ENCODE results near the gene SMIM5. TPM values are rescaled to one million over a fixed set of nuclear protein-coding genes. Genes with fewer than 3 reads are reported as not detected.

Gene SMIM5
- total RNA-seq, 6 donors from 2014 or later, result 1.9 to 7.3 (median 3.3) TPM

DNA sequence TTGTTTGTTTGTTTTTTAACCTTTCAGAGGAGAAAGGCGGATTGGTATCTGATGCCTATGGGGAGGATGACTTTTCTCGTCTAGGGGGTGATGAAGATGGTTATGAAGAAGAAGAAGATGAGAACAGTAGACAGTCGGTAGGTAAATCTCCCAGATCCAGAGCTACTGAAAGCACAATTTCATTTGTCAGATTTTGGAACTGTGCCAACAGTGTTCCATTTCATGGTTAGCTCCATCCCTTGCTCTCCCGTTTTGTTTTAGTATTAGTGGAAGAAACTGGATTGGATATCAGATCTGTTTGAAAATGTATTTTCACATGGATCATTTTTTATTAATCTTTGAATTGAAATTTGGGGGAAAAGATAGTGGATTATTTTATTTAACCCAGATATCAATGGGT is 35.3 kb downstream of the SMIM5 start:
- peaks cover 19 to 44% (median 25%) of the 10 kb centered on the region in 4 donors for H3K4me1 ChIP-seq
- TF ChIP-seq POLR2A (IDR thresholded peaks at IDR 0.05) (no peak), EP300 (IDR thresholded peaks at IDR 0.05) (no peak), POLR2AphosphoS5 (IDR thresholded peaks at IDR 0.05) (no peak)
- TF ChIP-seq, protein P1, sequence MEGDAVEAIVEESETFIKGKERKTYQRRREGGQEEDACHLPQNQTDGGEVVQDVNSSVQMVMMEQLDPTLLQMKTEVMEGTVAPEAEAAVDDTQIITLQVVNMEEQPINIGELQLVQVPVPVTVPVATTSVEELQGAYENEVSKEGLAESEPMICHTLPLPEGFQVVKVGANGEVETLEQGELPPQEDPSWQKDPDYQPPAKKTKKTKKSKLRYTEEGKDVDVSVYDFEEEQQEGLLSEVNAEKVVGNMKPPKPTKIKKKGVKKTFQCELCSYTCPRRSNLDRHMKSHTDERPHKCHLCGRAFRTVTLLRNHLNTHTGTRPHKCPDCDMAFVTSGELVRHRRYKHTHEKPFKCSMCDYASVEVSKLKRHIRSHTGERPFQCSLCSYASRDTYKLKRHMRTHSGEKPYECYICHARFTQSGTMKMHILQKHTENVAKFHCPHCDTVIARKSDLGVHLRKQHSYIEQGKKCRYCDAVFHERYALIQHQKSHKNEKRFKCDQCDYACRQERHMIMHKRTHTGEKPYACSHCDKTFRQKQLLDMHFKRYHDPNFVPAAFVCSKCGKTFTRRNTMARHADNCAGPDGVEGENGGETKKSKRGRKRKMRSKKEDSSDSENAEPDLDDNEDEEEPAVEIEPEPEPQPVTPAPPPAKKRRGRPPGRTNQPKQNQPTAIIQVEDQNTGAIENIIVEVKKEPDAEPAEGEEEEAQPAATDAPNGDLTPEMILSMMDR (IDR thresholded peaks at IDR 0.05), result no peak
- H3K27me3 ChIP-seq, result no peaks in the 10 kb centered on the region
- peaks cover 21 to 55% (median 43%) of the 10 kb centered on the region in 4 donors for H3K36me3 ChIP-seq
- 69 to 83% methylated on average over 4 of the region's 4 CpGs for WGBS, 2 donors
- DNase-seq, result no peak
- peak overlapping the region in 1 of 4 donors; percentile 99 for H3K4me3 ChIP-seq
- H3K27ac ChIP-seq, result no peak overlapping the region
- ATAC-seq (ENCODE audit: low FRiP score in 2 of 2), result no peak
- H3K9me3 ChIP-seq, result no peaks in the 10 kb centered on the region

DNA sequence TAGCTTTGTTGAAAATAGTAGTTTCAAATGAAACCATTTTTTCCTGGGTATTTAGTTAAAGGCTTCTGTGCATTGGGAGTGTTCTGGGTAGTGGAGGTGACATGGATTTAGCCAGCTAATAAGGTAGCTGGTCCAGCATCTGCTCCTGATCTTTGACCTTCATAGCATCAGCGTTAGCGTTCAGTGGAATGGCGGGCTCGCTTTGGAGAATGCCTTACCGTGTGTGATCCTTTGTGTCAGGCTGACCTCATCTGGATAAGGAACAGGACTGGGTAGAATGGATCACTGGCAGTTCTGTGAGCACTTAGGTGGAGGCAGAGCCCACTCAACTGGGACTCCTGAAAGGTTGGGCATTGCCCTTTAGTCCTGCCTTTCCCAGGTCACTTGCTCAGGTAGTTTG is 37.6 kb downstream of the SMIM5 start:
- no peak overlapping the region for H3K27ac ChIP-seq
- no peaks in the 10 kb centered on the region for H3K9me3 ChIP-seq
- no peak overlapping the region for H3K4me3 ChIP-seq
- H3K27me3 ChIP-seq, result no peaks in the 10 kb centered on the region
- H3K4me1 ChIP-seq, result peaks cover 21 to 43% (median 30%) of the 10 kb centered on the region in 4 donors
- WGBS, 2 donors, result 76 to 83% methylated on average over 5 of the region's 5 CpGs
- peaks cover 25 to 58% (median 51%) of the 10 kb centered on the region in 4 donors for H3K36me3 ChIP-seq
- no peak for ATAC-seq (ENCODE audit: low FRiP score in 2 of 2)
- DNase-seq, result no peak
- TF ChIP-seq POLR2AphosphoS5 (IDR thresholded peaks at IDR 0.05) (no peak), EP300 (IDR thresholded peaks at IDR 0.05) (no peak), POLR2A (IDR thresholded peaks at IDR 0.05) (no peak)
- TF ChIP-seq, protein P1 (IDR thresholded peaks at IDR 0.05), result no peak

DNA sequence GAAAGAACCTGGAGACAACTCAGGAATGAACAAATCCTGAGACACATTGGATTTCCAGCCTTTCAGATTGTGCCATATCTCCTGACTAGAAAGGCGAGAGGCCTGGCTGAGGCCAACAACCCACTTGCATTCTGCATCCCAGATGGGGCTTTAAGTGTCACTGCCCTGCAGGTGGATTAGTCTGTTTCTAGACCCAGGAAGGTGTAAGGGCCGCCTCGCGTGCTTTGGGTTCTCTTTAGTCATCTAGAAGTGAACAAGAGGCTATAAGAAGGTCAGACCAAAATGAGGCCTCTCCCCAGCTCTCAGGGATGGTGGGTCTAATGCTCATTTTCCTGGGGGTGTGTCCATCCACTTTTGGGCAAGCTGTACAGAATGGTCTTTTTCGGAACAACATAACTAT is 38.8 kb downstream of the SMIM5 start:
- DNase-seq, result no peak
- no peaks in the 10 kb centered on the region for H3K9me3 ChIP-seq
- H3K4me3 ChIP-seq, result no peak overlapping the region
- no peak for ATAC-seq (ENCODE audit: low FRiP score in 2 of 2)
- TF ChIP-seq POLR2A (IDR thresholded peaks at IDR 0.05) (no peak), POLR2AphosphoS5 (IDR thresholded peaks at IDR 0.05) (no peak), EP300 (IDR thresholded peaks at IDR 0.05) (no peak)
- TF ChIP-seq, protein P1 (IDR thresholded peaks at IDR 0.05), result no peak
- H3K36me3 ChIP-seq, result peaks cover 25 to 65% (median 51%) of the 10 kb centered on the region in 4 donors
- H3K27me3 ChIP-seq, result no peaks in the 10 kb centered on the region
- no peak overlapping the region for H3K27ac ChIP-seq
- peaks cover 14 to 34% (median 23%) of the 10 kb centered on the region in 4 donors for H3K4me1 ChIP-seq
- 86 to 98% methylated on average over 5 of the region's 5 CpGs for WGBS, 2 donors

DNA sequence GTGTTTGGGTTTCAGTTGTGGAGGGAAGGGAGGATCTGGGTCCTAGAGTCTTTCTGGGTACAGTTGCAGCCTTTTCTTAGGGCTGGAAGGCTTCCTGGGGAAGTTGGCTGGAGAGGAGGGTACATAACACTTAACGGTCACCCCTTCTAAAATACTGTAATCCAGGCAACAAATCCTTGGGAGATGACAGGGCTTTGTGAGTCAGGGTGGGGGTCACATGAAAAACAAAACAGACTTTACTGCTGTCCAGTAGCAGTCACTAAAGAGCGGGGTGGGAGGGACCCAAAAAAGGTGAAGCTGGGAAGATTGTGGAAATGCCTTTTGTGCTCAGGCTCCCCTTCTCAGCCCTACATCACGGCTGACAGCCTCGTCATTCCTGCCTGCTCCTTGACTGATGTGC is 40.3 kb downstream of the SMIM5 start:
- DNase-seq (no peak), ATAC-seq (ENCODE audit: low FRiP score in 2 of 2) (no peak)
- 90 to 92% methylated on average over 4 of the region's 4 CpGs for WGBS, 2 donors
- TF ChIP-seq POLR2AphosphoS5 (IDR thresholded peaks at IDR 0.05) (no peak), EP300 (IDR thresholded peaks at IDR 0.05) (no peak), POLR2A (IDR thresholded peaks at IDR 0.05) (no peak)
- TF ChIP-seq, protein P1 (IDR thresholded peaks at IDR 0.05), result no peak
- Histone ChIP-seq H3K27me3 (no peaks in the 10 kb centered on the region), H3K9me3 (no peaks in the 10 kb centered on the region), H3K4me3 (no peak overlapping the region), H3K4me1 (peaks cover 6 to 23% (median 16%) of the 10 kb centered on the region in 4 donors), H3K36me3 (peaks cover 25 to 80% (median 52%) of the 10 kb centered on the region in 4 donors), H3K27ac (no peak overlapping the region)

DNA sequence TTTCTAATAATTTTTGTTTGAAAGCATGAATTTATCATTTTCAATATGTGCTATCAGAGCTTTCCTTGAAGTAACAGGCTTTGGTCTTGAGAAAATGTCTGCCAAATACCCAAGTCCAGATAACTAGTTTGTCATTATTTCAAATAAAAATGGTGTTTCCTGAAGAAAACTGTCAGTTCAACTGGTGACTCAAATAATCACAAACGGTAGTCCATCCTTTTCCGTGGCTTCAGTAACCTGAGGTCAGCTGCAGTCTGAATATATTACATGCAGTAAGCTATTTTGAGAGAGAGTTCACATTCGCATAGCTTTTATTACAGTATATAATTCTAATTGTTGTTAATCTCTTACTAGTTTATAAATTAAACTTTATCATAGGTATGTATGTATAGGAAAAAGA is 43.2 kb downstream of the SMIM5 start:
- no peak overlapping the region for H3K4me3 ChIP-seq
- no peaks in the 10 kb centered on the region for H3K27me3 ChIP-seq
- H3K27ac ChIP-seq, result no peak overlapping the region
- TF ChIP-seq POLR2AphosphoS5 (IDR thresholded peaks at IDR 0.05) (no peak), EP300 (IDR thresholded peaks at IDR 0.05) (no peak), POLR2A (IDR thresholded peaks at IDR 0.05) (no peak)
- TF ChIP-seq, protein P1 (IDR thresholded peaks at IDR 0.05), result no peak
- WGBS, 2 donors, result 86 to 87% methylated on average over 3 of the region's 3 CpGs
- DNase-seq (no peak), ATAC-seq (ENCODE audit: low FRiP score in 2 of 2) (no peak)
- no peaks in the 10 kb centered on the region for H3K9me3 ChIP-seq
- H3K4me1 ChIP-seq, result peaks cover 17 to 27% (median 20%) of the 10 kb centered on the region in 4 donors
- peaks cover 9 to 67% (median 36%) of the 10 kb centered on the region in 4 donors for H3K36me3 ChIP-seq
